ENCODE results near the gene FDXR. TPM values are rescaled to one million over a fixed set of nuclear protein-coding genes. Genes with fewer than 3 reads are reported as not detected.
A peak's percentile ranks its signal among the peaks of the same experiment; 100 is the strongest.

FDXR gene
- total and polyA plus RNA-seq, 2 of the 8 experiments (the other 6 are each of a cell fraction or from before 2014, with no cell fraction given), result 24.2 to 31.4 TPM

DNA sequence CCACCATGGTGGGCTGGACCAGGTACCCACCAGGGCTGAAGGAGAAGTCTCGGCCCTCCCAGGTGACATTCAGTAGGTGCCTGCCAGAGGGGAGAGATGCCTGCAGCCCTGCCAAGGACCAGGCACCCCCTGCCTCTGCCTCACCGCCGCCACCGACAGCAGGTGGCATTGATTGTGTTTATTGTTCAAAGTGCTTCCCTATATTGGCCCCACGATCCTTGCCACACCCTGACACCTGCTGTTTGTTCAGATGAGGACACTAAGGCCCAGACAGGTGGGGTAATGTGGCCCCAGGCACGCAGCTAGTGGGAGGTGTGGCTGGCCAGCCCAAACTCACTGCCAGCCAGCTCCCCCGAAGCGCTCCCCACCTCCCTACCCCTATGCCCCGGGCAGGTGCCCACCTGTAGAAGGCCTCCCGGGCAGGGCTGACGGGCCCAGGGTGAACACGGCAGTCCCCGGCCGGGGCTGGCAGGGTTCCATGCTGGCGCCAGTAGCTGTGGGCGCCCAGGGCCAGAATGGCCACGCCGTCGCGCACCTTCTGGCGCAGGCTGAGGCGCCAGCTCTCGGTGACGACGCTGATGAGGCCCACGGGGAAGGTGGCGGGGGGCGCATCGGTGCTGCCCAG, 21.1 kb downstream of the FDXR start:
- Histone ChIP-seq H3K9ac (replicated peaks in 1 of 4; ENCODE audit: extremely low read depth in 1 of 4, low read depth in 3 of 4, low read length in 3 of 4) (no peak overlapping the region), H4K91ac (replicated peaks; ENCODE audit: insufficient read length, low read length) (no peak overlapping the region), H3K4me2 (ENCODE audit: insufficient read depth in 1 of 2, low read depth in 2 of 2, low read length in 2 of 2) (peak overlapping the region in 1 of 2 experiments; percentile 57; a peak in 3 of 4 replicates), H3K4ac (replicated peaks; ENCODE audit: insufficient read length, low read depth, low read length) (no peak overlapping the region), H3K27me3 (replicated peaks in 1 of 4; ENCODE audit: control insufficient read depth in 3 of 4, extremely low read depth in 1 of 4, insufficient read depth in 3 of 4, low read length in 3 of 4) (peaks cover 22 to 86% (median 65%) of the 10 kb centered on the region in 4 experiments), H2BK20ac (ENCODE audit: low read length) (no peak overlapping the region), H3K56ac (replicated peaks; ENCODE audit: insufficient read length, low read depth, low read length) (no peak overlapping the region), H2BK120ac (replicated peaks; ENCODE audit: low read depth, low read length) (no peak overlapping the region), H4K8ac (ENCODE audit: extremely low read depth, insufficient read depth, low read length) (peak overlapping the region; percentile 89; the same call in 1 of the 2 replicates), H3K14ac (ENCODE audit: insufficient read length) (no peak overlapping the region), H2BK12ac (ENCODE audit: low read depth, low read length) (no peak overlapping the region), H2AFZ (ENCODE audit: low read length) (no peak overlapping the region), H2AK5ac (ENCODE audit: low read depth, low read length) (no peak overlapping the region), H4K5ac (ENCODE audit: insufficient read length, low read depth, low read length) (no peak overlapping the region), H3K27ac (ENCODE audit: low read depth, low read length) (no peak overlapping the region), H3K4me3 (ENCODE audit: extremely low read depth in 1 of 4, insufficient read depth in 2 of 4, low read depth in 3 of 4, low read length in 4 of 4) (no peak overlapping the region), H4K20me1 (replicated peaks in 1 of 2; ENCODE audit: control insufficient read depth in 1 of 2, insufficient read depth in 2 of 2, low read length in 2 of 2) (peaks cover 5 to 11% of the 10 kb centered on the region in 2 experiments), H3K36me3 (ENCODE audit: control insufficient read depth in 2 of 4, insufficient read depth in 4 of 4, low read length in 3 of 4) (no peaks in the 10 kb centered on the region), H2BK5ac (ENCODE audit: low read depth, low read length) (no peak overlapping the region), H3K9me3 (ENCODE audit: insufficient read depth in 2 of 2, low read depth in 1 of 2, low read length in 1 of 2) (no peaks in the 10 kb centered on the region; a peak in 1 of 4 replicates), H3K23ac (ENCODE audit: insufficient read length) (no peak overlapping the region), H3K79me1 (ENCODE audit: low read depth, low read length) (no peaks in the 10 kb centered on the region), H3K79me2 (ENCODE audit: control insufficient read depth in 1 of 2, insufficient read depth in 2 of 2, low read length in 2 of 2) (no peaks in the 10 kb centered on the region), H3K23me2 (ENCODE audit: low read depth, low read length) (peaks cover 4% of the 10 kb centered on the region; the same call in 1 of the 2 replicates), H3K18ac (ENCODE audit: extremely low read depth, low read length) (no peak overlapping the region), H2BK15ac (ENCODE audit: low read length) (0 out of 2 replicates have a peak overlapping the region, but pooled peaks have one; percentile 72), H3K4me1 (replicated peaks in 1 of 4; ENCODE audit: control insufficient read depth in 3 of 4, insufficient read depth in 4 of 4, low read length in 3 of 4) (peaks cover 0 to 7% (median 3%) of the 10 kb centered on the region in 4 experiments; a peak in 5 of 7 replicates)
- TF ChIP-seq FOSL1 (IDR thresholded peaks at IDR 0.05; ENCODE audit: insufficient read depth, low read depth, low read length), result no peak
- TF ChIP-seq SUZ12 (IDR thresholded peaks at IDR 0.05; ENCODE audit: low read length), result peak; percentile 12; the same call in 1 of the 2 replicates
- peak; percentile 69 for TF ChIP-seq RNF2 (IDR thresholded peaks at IDR 0.05; ENCODE audit: borderline replicate concordance, low read depth, low read length, missing control alignments, poor library complexity, severe bottlenecking)
- TF ChIP-seq KDM1A (IDR thresholded peaks at IDR 0.05; ENCODE audit: borderline replicate concordance, low read length), result no peak
- DNase-seq (ENCODE audit: low read depth in 1 of 2, low spot score in 2 of 2), result no peak
- 79% methylated on average over 27 of the region's 29 CpGs; no CpG with 5 or more reads in 1 of the 2 experiments for WGBS, 2 experiments (ENCODE audit: extremely low coverage in 1 of 2, insufficient coverage in 1 of 2, insufficient read length in 1 of 2, insufficient replicate concordance in 2 of 2, low coverage in 1 of 2, low lambda C conversion rate in 2 of 2, missing lambda C conversion rate in 1 of 2)
- ChIA-PET POLR2A (ENCODE audit: partially characterized antibody) (interaction anchor here (1.1 to 3.0 kb wide), 5 partner anchors 10 to 106 kb away, joined by 3 to 23 read pairs (median 5); partner anchors contain the start of gene FDXR), CTCF (ENCODE audit: partially characterized antibody) (interaction anchor here (1.1 to 99.6 kb wide), 6 partner anchors 8 to 114 kb away, joined by 3 to 2981 read pairs (median 8); partner anchors contain the start of genes FDXR, GRIN2C, NAT9 and RAB37)
- no peak for FAIRE-seq

Measured in H1 (cell line).